Kidney capillary endothelial cell (primary cell): ENCODE measurements around the gene GSTM1.
A peak's percentile ranks its signal among the peaks of the same experiment; 100 is the strongest.

Source experiments
- DNase-seq: peaks from one replicate; pipeline ENCODE4 v3.0.0-alpha.2; 2018; ENCODE audit warnings: low spot score

Gene GSTM1

GRCh38 chr1:109687641-109688499 lies at the start of gene GSTM1:
GSTM1 (plus strand) TSS chr1:109687817; CDS start chr1:109687874, 57 bp downstream.
- peak; percentile 21 for DNase-seq

- DNase-seq, result no peak
Measured at GRCh38 chr1:109639063-109639840, 48.4 kb upstream of the GSTM1 start.

- DNase-seq, result no peak
Measured at GRCh38 chr1:109639841-109640184, 47.8 kb upstream of the GSTM1 start.

- peak; percentile 64 for DNase-seq
Measured at GRCh38 chr1:109640285-109640865, 47.2 kb upstream of the GSTM1 start.

GRCh38 chr1:109641078-109641740 lies 46.4 kb upstream of the GSTM1 start:
- no peak for DNase-seq

GRCh38 chr1:109641861-109642260 lies 45.8 kb upstream of the GSTM1 start:
- DNase-seq, result no peak

GRCh38 chr1:109642626-109643025 lies 45.0 kb upstream of the GSTM1 start:
- no peak for DNase-seq

- peak; percentile 67 for DNase-seq
Measured at GRCh38 chr1:109643385-109644230, 44.0 kb upstream of the GSTM1 start.

GRCh38 chr1:109644670-109645069 lies 42.9 kb upstream of the GSTM1 start:
- no peak for DNase-seq

GRCh38 chr1:109649491-109649914 lies 38.1 kb upstream of the GSTM1 start:
- DNase-seq, result no peak

- DNase-seq, result no peak
Measured at GRCh38 chr1:109650609-109651008, 37.0 kb upstream of the GSTM1 start.

GRCh38 chr1:109652402-109652801 lies 35.2 kb upstream of the GSTM1 start:
- DNase-seq, result no peak

GRCh38 chr1:109653306-109653705 lies 34.3 kb upstream of the GSTM1 start:
- no peak for DNase-seq

GRCh38 chr1:109654519-109654918 lies 33.1 kb upstream of the GSTM1 start:
- DNase-seq, result no peak

GRCh38 chr1:109655615-109656519 lies 31.8 kb upstream of the GSTM1 start, which contains the start of gene GSTM4:
GSTM4 (plus strand) TSS chr1:109656099; CDS start chr1:109656390, 291 bp downstream.
- DNase-seq, result peak; percentile 44

GRCh38 chr1:109657395-109657794 lies 30.2 kb upstream of the GSTM1 start:
- DNase-seq, result no peak

GRCh38 chr1:109657970-109658369 lies 29.6 kb upstream of the GSTM1 start:
- DNase-seq, result no peak

- DNase-seq, result no peak
Measured at GRCh38 chr1:109658533-109659042, 29.0 kb upstream of the GSTM1 start.

GRCh38 chr1:109659145-109659544 lies 28.5 kb upstream of the GSTM1 start:
- DNase-seq, result no peak
